ENCODE results near the gene SLC35E3. TPM values are rescaled to one million over a fixed set of nuclear protein-coding genes. Genes with fewer than 3 reads are reported as not detected.

Gene SLC35E3
- total and polyA plus RNA-seq, 2 of the 13 experiments (the other 11 are each of a cell fraction or from before 2014, with no cell fraction given), result 13.0 to 22.1 TPM

DNA sequence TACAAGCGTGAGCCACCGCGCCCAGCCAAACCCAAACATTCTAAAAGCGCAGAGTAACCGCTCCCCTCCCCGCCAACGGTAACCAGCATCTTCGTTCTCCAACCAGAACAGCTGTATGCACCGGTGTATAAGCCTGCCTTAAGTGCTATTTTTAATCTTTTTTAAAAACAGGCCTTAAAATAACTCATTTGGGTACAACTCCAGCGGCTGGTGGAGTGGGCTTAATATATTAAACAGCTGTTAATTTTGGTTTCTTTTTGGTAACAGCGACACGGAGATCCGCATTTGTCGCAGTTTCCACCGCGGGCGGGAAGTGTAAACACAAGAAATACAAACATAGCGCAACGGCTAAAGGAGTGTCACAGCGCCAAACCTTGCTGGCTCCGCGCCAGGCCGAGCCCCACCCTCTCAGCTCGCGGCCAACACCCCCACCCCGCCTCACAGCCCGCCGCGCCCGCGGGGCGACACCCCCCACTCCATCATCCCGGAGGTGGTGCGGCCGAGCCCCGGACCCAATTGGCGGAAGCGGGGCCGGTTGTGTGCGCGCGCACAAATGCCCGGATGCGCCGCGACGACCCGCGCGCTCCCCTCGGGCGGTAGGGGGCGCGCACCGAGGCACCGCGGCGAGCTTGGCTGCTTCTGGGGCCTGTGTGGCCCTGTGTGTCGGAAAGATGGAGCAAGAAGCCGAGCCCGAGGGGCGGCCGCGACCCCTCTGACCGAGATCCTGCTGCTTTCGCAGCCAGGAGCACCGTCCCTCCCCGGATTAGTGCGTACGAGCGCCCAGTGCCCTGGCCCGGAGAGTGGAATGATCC lies 61.8 kb downstream of the SLC35E3 start, which contains the start of gene MDM2 (continued):
- TF ChIP-seq CAMTA2 (CRISPR knock-in tag; IDR thresholded peaks at IDR 0.05; ENCODE audit: borderline replicate concordance) (0 out of 2 replicates have a peak, but pooled peaks have one; percentile 48), CCDC6 (CRISPR knock-in tag; IDR thresholded peaks at IDR 0.05) (peak; percentile 83; the same call in 1 of the 2 replicates), NR2F6 (IDR thresholded peaks at IDR 0.05) (0 out of 2 replicates have a peak, but pooled peaks have one; percentile 23), NR2F6 (CRISPR knock-in tag; IDR thresholded peaks at IDR 0.05) (no peak; the same call in 1 of the 2 replicates), LRRFIP1 (CRISPR knock-in tag; conservative IDR thresholded peaks at IDR 0.05) (no peak), KLF11 (CRISPR knock-in tag; IDR thresholded peaks at IDR 0.05) (no peak), ZNF253 (CRISPR knock-in tag; IDR thresholded peaks at IDR 0.05; ENCODE audit: borderline replicate concordance) (no peak), ZFP90 (CRISPR knock-in tag; IDR thresholded peaks at IDR 0.05; ENCODE audit: borderline replicate concordance) (no peak), ZNF781 (CRISPR knock-in tag; IDR thresholded peaks at IDR 0.05; ENCODE audit: borderline replicate concordance, not compliant biosample characterization) (no peak), ZNF761 (CRISPR knock-in tag; conservative IDR thresholded peaks at IDR 0.05) (peak; percentile 66; the same call in 1 of the 2 replicates), KLF15 (CRISPR knock-in tag; IDR thresholded peaks at IDR 0.05; ENCODE audit: borderline replicate concordance) (peak; percentile 68; the same call in 1 of the 2 replicates), ESRRA (CRISPR knock-in tag; IDR thresholded peaks at IDR 0.05; ENCODE audit: low read depth) (0 out of 2 replicates have a peak, but pooled peaks have one; percentile 31), ZNF747 (CRISPR knock-in tag; IDR thresholded peaks at IDR 0.05; ENCODE audit: borderline replicate concordance) (peak; percentile 88), STAT5B (CRISPR knock-in tag; IDR thresholded peaks at IDR 0.05) (no peak), HDAC1 (CRISPR knock-in tag; IDR thresholded peaks at IDR 0.05) (peak; percentile 89), ZNF230 (CRISPR knock-in tag; IDR thresholded peaks at IDR 0.05) (peak; percentile 36; the same call in 1 of the 2 replicates), ZFP41 (CRISPR knock-in tag; IDR thresholded peaks at IDR 0.05; ENCODE audit: borderline replicate concordance) (no peak), KAT8 (CRISPR knock-in tag; IDR thresholded peaks at IDR 0.05) (peak; percentile 79), KLF12 (CRISPR knock-in tag; IDR thresholded peaks at IDR 0.05; ENCODE audit: borderline replicate concordance) (peak; percentile 84; the same call in 1 of the 2 replicates), ZNF543 (CRISPR knock-in tag; IDR thresholded peaks at IDR 0.05) (0 out of 2 replicates have a peak, but pooled peaks have one; percentile 34)
- TF ChIP-seq, protein P1, sequence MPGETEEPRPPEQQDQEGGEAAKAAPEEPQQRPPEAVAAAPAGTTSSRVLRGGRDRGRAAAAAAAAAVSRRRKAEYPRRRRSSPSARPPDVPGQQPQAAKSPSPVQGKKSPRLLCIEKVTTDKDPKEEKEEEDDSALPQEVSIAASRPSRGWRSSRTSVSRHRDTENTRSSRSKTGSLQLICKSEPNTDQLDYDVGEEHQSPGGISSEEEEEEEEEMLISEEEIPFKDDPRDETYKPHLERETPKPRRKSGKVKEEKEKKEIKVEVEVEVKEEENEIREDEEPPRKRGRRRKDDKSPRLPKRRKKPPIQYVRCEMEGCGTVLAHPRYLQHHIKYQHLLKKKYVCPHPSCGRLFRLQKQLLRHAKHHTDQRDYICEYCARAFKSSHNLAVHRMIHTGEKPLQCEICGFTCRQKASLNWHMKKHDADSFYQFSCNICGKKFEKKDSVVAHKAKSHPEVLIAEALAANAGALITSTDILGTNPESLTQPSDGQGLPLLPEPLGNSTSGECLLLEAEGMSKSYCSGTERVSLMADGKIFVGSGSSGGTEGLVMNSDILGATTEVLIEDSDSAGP (CRISPR knock-in tag; IDR thresholded peaks at IDR 0.05; ENCODE audit: borderline replicate concordance), result peak; percentile 89

All from HepG2 (cell line).